Endothelial cell of umbilical vein (primary cell): ENCODE data around the gene COX7C. TPM values are rescaled to one million over a fixed set of nuclear protein-coding genes. Genes with fewer than 3 reads are reported as not detected.

Experiments
- BruUV-seq: library from RNA; stranded (reverse); fragments of 400-500 nt; replicated peaks from 2 replicates; lab custom pipeline; 2021; lab: Mats Ljungman, UMichigan
- CTCF ChIA-PET: fragments of 300-600, 350-600 bp; sonication (Branson Sonifier 250); formaldehyde crosslinking; loops from one replicate; lab custom pipeline; 2021; ENCODE audit warnings: antibody characterized with exemption, inconsistent platforms; lab: Charles Lee
- POLR2A ChIA-PET: fragments of 300-600, 350-600 bp; sonication (Branson Sonifier 250); formaldehyde crosslinking; loops from one replicate; lab custom pipeline; 2021; ENCODE audit warnings: antibody characterized with exemption, inconsistent platforms; lab: Charles Lee
- DNase-seq: peaks from one replicate; pipeline ENCODE4 v3.0.0-alpha.2; 2011; ENCODE audit warnings: low read depth, low spot score
- FAIRE-seq: peaks from 2 replicates; lab custom pipeline; 2011; peaks lifted over from hg19 to GRCh38; lab: Jason Lieb, UNC
- H2AFZ ChIP-seq: 2 replicates; pipeline ENCODE4 v1.6.0; 2012; ENCODE audit warnings: low read depth, low read length, control low read depth, inconsistent platforms
- H3K27ac ChIP-seq: 2 replicates; pipeline ENCODE4 v1.5.1; 2011; ENCODE audit warnings: low read depth, mild to moderate bottlenecking, control low read depth, low read length, moderate library complexity; ENCODE audit not compliant: insufficient read depth
- H3K27me3 ChIP-seq, 2 experiments: 2 replicates each; pipeline versions ENCODE4 v1.6.0 to v1.6.1; 2011; ENCODE audit warnings: low read length in 2 of 2, mixed read lengths in 1 of 2; ENCODE audit not compliant: control insufficient read depth in 2 of 2, insufficient read depth in 2 of 2
- H3K36me3 ChIP-seq, 2 experiments: 2 replicates in 1 of 2; 3 replicates in 1 of 2; pipeline ENCODE4 v1.5.1; 2011; ENCODE audit warnings: low read length in 2 of 2, mild to moderate bottlenecking in 1 of 2, moderate library complexity in 1 of 2; ENCODE audit not compliant: control insufficient read depth in 2 of 2, insufficient read depth in 2 of 2; ENCODE audit errors: extremely low read depth in 1 of 2
- H3K4me1 ChIP-seq: 3 replicates; pipeline ENCODE4 v1.5.1; 2011; ENCODE audit warnings: mild to moderate bottlenecking, low read length; ENCODE audit not compliant: control insufficient read depth, insufficient read depth; ENCODE audit errors: extremely low read depth
- H3K4me2 ChIP-seq: 2 replicates; pipeline ENCODE4 v1.6.1; 2011; ENCODE audit warnings: low read length, control low read depth, mixed read lengths; ENCODE audit not compliant: insufficient read depth
- H3K4me3 ChIP-seq, 3 experiments: fragments of 200-600 bp in 1 of 3; sonication (generic), shearing (Covaris generic) in 1 of 3; replicated peaks in 1 of 3; 2 replicates each; pipeline ENCODE4 v1.5.1; 2011 to 2016; ENCODE audit warnings: control low read depth in 3 of 3, low read length in 3 of 3, mild to moderate bottlenecking in 2 of 3, inconsistent platforms in 1 of 3, low read depth in 1 of 3, moderate library complexity in 1 of 3; ENCODE audit not compliant: insufficient read depth in 1 of 3
- H3K79me2 ChIP-seq: 2 replicates; pipeline ENCODE4 v1.6.0; 2012; ENCODE audit warnings: low read length, inconsistent platforms; ENCODE audit not compliant: control insufficient read depth, insufficient read depth
- H3K9ac ChIP-seq: replicated peaks from 2 replicates; pipeline ENCODE3; 2011; ENCODE audit warnings: low read length, control low read depth; ENCODE audit not compliant: insufficient read depth; ENCODE audit errors: extremely low read depth
- H3K9me1 ChIP-seq: replicated peaks from 3 replicates; pipeline ENCODE4 v1.6.0; 2011; ENCODE audit warnings: mild to moderate bottlenecking, low read length; ENCODE audit not compliant: control insufficient read depth, insufficient read depth; ENCODE audit errors: extremely low read depth
- H3K9me3 ChIP-seq: replicated peaks from 2 replicates; pipeline ENCODE4 v1.5.1; 2012; ENCODE audit warnings: low read length, inconsistent platforms; ENCODE audit not compliant: control insufficient read depth, insufficient read depth
- H4K20me1 ChIP-seq: replicated peaks from 2 replicates; pipeline ENCODE3; 2011; ENCODE audit warnings: mild to moderate bottlenecking, low read length; ENCODE audit not compliant: control insufficient read depth, insufficient read depth; ENCODE audit errors: extremely low read depth
- CTCF ChIP-seq, 2 donors: IDR thresholded peaks; 1 replicate in 1 of 2; 2 replicates in 1 of 2; pipeline ENCODE4 v1.5.1; 2011; ENCODE audit warnings: low read length in 2 of 2, mild to moderate bottlenecking in 2 of 2, moderate library complexity in 2 of 2, control low read depth in 1 of 2, inconsistent platforms in 1 of 2, low read depth in 1 of 2; ENCODE audit not compliant: insufficient read depth in 1 of 2; ENCODE audit errors: extremely low read depth in 1 of 2
- EZH2 ChIP-seq: IDR thresholded peaks from 2 replicates; pipeline ENCODE4 v1.6.1; 2012; ENCODE audit warnings: borderline replicate concordance, low read depth, mild to moderate bottlenecking, moderate library complexity, low read length, inconsistent platforms; ENCODE audit not compliant: severe bottlenecking
- FOS ChIP-seq: IDR thresholded peaks from 2 replicates; pipeline ENCODE4 v1.6.1; 2011; ENCODE audit warnings: mild to moderate bottlenecking, low read length, moderate library complexity, borderline replicate concordance; ENCODE audit not compliant: insufficient read depth
- GATA2 ChIP-seq: IDR thresholded peaks from 2 replicates; pipeline ENCODE4 v1.7.0; 2011; ENCODE audit warnings: low read depth, mild to moderate bottlenecking, moderate library complexity, mixed read lengths, low read length; ENCODE audit not compliant: insufficient read length, insufficient read depth
- JUN ChIP-seq: IDR thresholded peaks from 2 replicates; pipeline ENCODE4 v1.6.1; 2011; ENCODE audit warnings: borderline replicate concordance, low read depth; ENCODE audit not compliant: insufficient read length, insufficient read depth
- MAX ChIP-seq: IDR thresholded peaks from 2 replicates; pipeline ENCODE4 v1.6.1; 2011; ENCODE audit not compliant: insufficient read depth, insufficient read length
- MYC ChIP-seq: IDR thresholded peaks from one replicate; pipeline ENCODE4 v1.6.1; 2011; ENCODE audit warnings: mild to moderate bottlenecking, low read depth, low read length
- POLR2A ChIP-seq: IDR thresholded peaks from 2 replicates; pipeline ENCODE4 v1.6.1; 2012; ENCODE audit warnings: low read depth, mild to moderate bottlenecking, control low read depth, low read length
- POLR2AphosphoS5 ChIP-seq: IDR thresholded peaks from 2 replicates; pipeline ENCODE4 v1.6.1; 2012; ENCODE audit warnings: low read depth, mild to moderate bottlenecking, control low read depth, low read length, moderate library complexity; ENCODE audit not compliant: insufficient read depth
- dilution Hi-C: fragments of 300-500 bp; cut with MboI; formaldehyde crosslinking; loops from one replicate; pipeline ENCODE4 v1.15.0; 2019; ENCODE audit warnings: low sequenced_read_pairs; ENCODE audit not compliant: extremely low pct_ligation_motif_present
- intact Hi-C: fragments of 100-400 bp; cut with micrococcal nuclease; formaldehyde crosslinking; loops from one replicate; pipeline ENCODE4 v1.10.0; 2022
- polyA plus RNA-seq, 4 experiments: library from polyadenylated mRNA; depleted of rRNA in 3 of 4; stranded (reverse) in 3 of 4; unstranded in 1 of 4; fragments of >200 nt; gene quantifications; 2 replicates each; pipeline versions ENCODE4 v1.2.1 to v1.2.3, GENCODE V29; 2011 to 2012; ENCODE audit warnings: missing spikeins in 1 of 4
- total RNA-seq: library from RNA; stranded (reverse); gene quantifications from 2 replicates; pipeline ENCODE4 v1.2.3, GENCODE V29; 2021

The COX7C gene
- total and polyA plus RNA-seq, 2 donors (not counting 3 experiments of a cell fraction or from before 2014, with no cell fraction given) = 383 to 476 TPM

- no peak for FAIRE-seq
- CTCF ChIA-PET = no interaction called here
- intact Hi-C loops (no loop called here), dilution Hi-C loops (no loop called here)
- Histone ChIP-seq H3K79me2 (no peaks in the 10 kb centered on the region), H3K9ac (no peak overlapping the region), H3K27me3 (no peaks in the 10 kb centered on the region), H4K20me1 (no peaks in the 10 kb centered on the region), H3K36me3 (no peaks in the 10 kb centered on the region), H3K27ac (no peak overlapping the region), H3K4me1 (no peaks in the 10 kb centered on the region), H3K9me3 (no peaks in the 10 kb centered on the region), H3K4me3 (no peak overlapping the region), H3K9me1 (no peaks in the 10 kb centered on the region), H3K4me2 (no peak overlapping the region), H2AFZ (no peak overlapping the region)
- POLR2A ChIA-PET = no interaction called here
- TF ChIP-seq GATA2 (no peak), POLR2A (no peak), EZH2 (no peak), MYC (no peak), JUN (no peak), FOS (no peak), MAX (no peak), CTCF (IDR thresholded peaks at IDR 0.05; ENCODE audit: extremely low read depth in 1 of 2, insufficient read depth in 1 of 2, low read depth in 1 of 2, low read length in 2 of 2) (no peak), POLR2AphosphoS5 (no peak)
- no TSS peak for BruUV-seq
- DNase-seq = no peak
Measured at GRCh38 chr5:86640998-86641397, 23.3 kb downstream of the COX7C start.
